Measurements from ENCODE around the gene PTPRN.

GRCh38 chr2:219284501-219285372, 24.5 kb downstream of the PTPRN start:
- no peak for TF ChIP-seq CTCF (IDR thresholded peaks at IDR 0.05)
- no peak for TF ChIP-seq E2F6 (IDR thresholded peaks at IDR 0.05; ENCODE audit: borderline replicate concordance, low read depth)
- no peak for TF ChIP-seq RFX5 (IDR thresholded peaks at IDR 0.05)
- TF ChIP-seq MYC (IDR thresholded peaks at IDR 0.05; ENCODE audit: borderline replicate concordance, low read length): no peak
- no peak for TF ChIP-seq PBX3 (IDR thresholded peaks at IDR 0.05)
- no peak for TF ChIP-seq BCL3 (IDR thresholded peaks at IDR 0.05)
- TF ChIP-seq RAD21 (conservative IDR thresholded peaks at IDR 0.05 in 1 of 2, IDR thresholded peaks at IDR 0.05 in 1 of 2): no peak
- no peak for TF ChIP-seq KDM5A (IDR thresholded peaks at IDR 0.05)
